AG09319 (cell line): ENCODE results near the gene KRT222.

Source experiments
- DNase-seq: peaks from one replicate; pipeline ENCODE4 v3.0.0-alpha.2; 2010; ENCODE audit warnings: low read depth; ENCODE audit errors: extremely low read depth
- CTCF ChIP-seq: IDR thresholded peaks from 2 replicates; pipeline ENCODE4 v1.5.1; 2011; ENCODE audit warnings: low read depth, mild to moderate bottlenecking, inconsistent platforms, low read length, moderate library complexity

The KRT222 gene

GRCh38 chr17:40664582-40665333 lies at the start of gene KRT222:
Gene KRT222, minus strand, starts transcription at chr17:40665177. Its CDS starts 78 bp downstream, at chr17:40665099.
- no peak for TF ChIP-seq CTCF
- DNase-seq = no peak

GRCh38 chr17:40714473-40714872 lies 49.5 kb upstream of the KRT222 start:
- no peak for DNase-seq
- peak; percentile 18 for TF ChIP-seq CTCF

GRCh38 chr17:40707745-40708144 lies 42.8 kb upstream of the KRT222 start:
- no peak for TF ChIP-seq CTCF
- DNase-seq = no peak

GRCh38 chr17:40705584-40705983 lies 40.6 kb upstream of the KRT222 start:
- DNase-seq = no peak

GRCh38 chr17:40703652-40704051 lies 38.7 kb upstream of the KRT222 start, which contains the start of gene KRT24:
Gene KRT24, minus strand, starts transcription at chr17:40703752. Its CDS starts 59 bp downstream, at chr17:40703693.
- TF ChIP-seq CTCF = no peak
- no peak for DNase-seq

More at GRCh38 chr17:40705584-40705983, 40.6 kb upstream of the KRT222 start:
- no peak for TF ChIP-seq CTCF

- no peak for DNase-seq
- no peak for TF ChIP-seq CTCF
Observed at GRCh38 chr17:40702271-40702670, 37.3 kb upstream of the KRT222 start.

- no peak for DNase-seq
- no peak for TF ChIP-seq CTCF
Observed at GRCh38 chr17:40699853-40700252, 34.9 kb upstream of the KRT222 start.
